ENCODE results near the gene SNX1. TPM values are rescaled to one million over a fixed set of nuclear protein-coding genes. Genes with fewer than 3 reads are reported as not detected.

Gene SNX1
- total RNA-seq (36.6 TPM), polyA plus RNA-seq (85.6 TPM)
- long read RNA-seq, donor 1 = 0 reads
- long read RNA-seq, donor 2 = 0 reads
- long read RNA-seq, donor 3, transcript SNX1-208 (15 exons, 1,971 nt) = major isoform, 38 of 93 reads
- long read RNA-seq, donor 3, partial matches to known transcripts = 50 of 93 reads
- long read RNA-seq, donor 3, other reads (novel, unspliced or antisense) = 0 of 93 reads
- long read RNA-seq, donor 4, transcript SNX1-208 (15 exons, 1,971 nt) = major isoform, 15 of 37 reads
- long read RNA-seq, donor 4, partial matches to known transcripts = 22 of 37 reads
- long read RNA-seq, donor 4, other reads (novel, unspliced or antisense) = 0 of 37 reads
- long read RNA-seq, donor 5, transcript SNX1-208 (15 exons, 1,971 nt) = major isoform, 38 of 61 reads
- long read RNA-seq, donor 5, partial matches to known transcripts = 22 of 61 reads
- long read RNA-seq, donor 5, other reads (novel, unspliced or antisense) = 0 of 61 reads
- long read RNA-seq, donor 6, transcript SNX1-208 (15 exons, 1,971 nt) = major isoform, 27 of 41 reads
- long read RNA-seq, donor 6, partial matches to known transcripts = 14 of 41 reads
- long read RNA-seq, donor 6, other reads (novel, unspliced or antisense) = 0 of 41 reads
- long read RNA-seq, donor 7, transcript SNX1-208 (15 exons, 1,971 nt) = major isoform, 19 of 26 reads
- long read RNA-seq, donor 7, partial matches to known transcripts = 6 of 26 reads
- long read RNA-seq, donor 7, other reads (novel, unspliced or antisense) = 0 of 26 reads
- long read RNA-seq, donor 8, transcript SNX1-208 (15 exons, 1,971 nt) = major isoform, 10 of 19 reads
- long read RNA-seq, donor 8, partial matches to known transcripts = 9 of 19 reads
- long read RNA-seq, donor 8, other reads (novel, unspliced or antisense) = 0 of 19 reads
- long read RNA-seq, donor 9, transcript SNX1-208 (15 exons, 1,971 nt) = major isoform, 21 of 30 reads
- long read RNA-seq, donor 9, partial matches to known transcripts = 9 of 30 reads
- long read RNA-seq, donor 9, other reads (novel, unspliced or antisense) = 0 of 30 reads
- long read RNA-seq, donor 10, transcript SNX1-208 (15 exons, 1,971 nt) = major isoform, 15 of 28 reads
- long read RNA-seq, donor 10, partial matches to known transcripts = 11 of 28 reads
- long read RNA-seq, donor 10, other reads (novel, unspliced or antisense) = 0 of 28 reads

- H3K27ac ChIP-seq (ENCODE audit: low read depth in 1 of 2, low read length in 1 of 2) = peak within 1 kb of the TSS; percentile 85 to 86
- H3K9me3 ChIP-seq (ENCODE audit: control insufficient read depth in 2 of 2, insufficient read depth in 1 of 2, low read length in 1 of 2) = peaks cover 0 to 4% of the 10 kb centered on the region in 2 donors
- WGBS = under 1% methylated on average over 70 of the region's 70 CpGs
- no peaks in the 10 kb centered on the region for H3K27me3 ChIP-seq (ENCODE audit: control insufficient read depth in 2 of 2, insufficient read depth in 1 of 2, low read length in 1 of 2)
- peak; percentile 86 to 97 (median 90) for DNase-seq (ENCODE audit: low read depth in 6 of 9, low spot score in 9 of 9)
- no peaks in the 10 kb centered on the region for H3K36me3 ChIP-seq (ENCODE audit: control insufficient read depth in 2 of 2, insufficient read depth in 2 of 2, low read length in 1 of 2)
- H3K4me1 ChIP-seq (ENCODE audit: control insufficient read depth in 2 of 2, insufficient read depth in 2 of 2, low read length in 2 of 2) = peaks cover 19 to 39% of the 10 kb centered on the region in 2 donors
- H3K4me3 ChIP-seq (ENCODE audit: low read length in 2 of 2) = peak within 1 kb of the TSS; percentile 95 to 96
Measured at GRCh38 chr15:64095795-64096667, at the start of gene SNX1. Gene SNX1, plus strand, starts transcription at chr15:64095982. Its CDS starts 32 bp downstream, at chr15:64096014.

- Histone ChIP-seq H3K27ac (ENCODE audit: low read depth in 1 of 2, low read length in 1 of 2) (no peak within 1 kb of the TSS), H3K36me3 (ENCODE audit: control insufficient read depth in 2 of 2, insufficient read depth in 2 of 2, low read length in 1 of 2) (no peaks in the 10 kb centered on the region), H3K4me3 (ENCODE audit: low read length in 2 of 2) (peak within 1 kb of the TSS; percentile 22 to 43), H3K27me3 (ENCODE audit: control insufficient read depth in 2 of 2, insufficient read depth in 1 of 2, low read length in 1 of 2) (peaks cover 0 to 41% of the 10 kb centered on the region in 2 donors), H3K9me3 (ENCODE audit: control insufficient read depth in 2 of 2, insufficient read depth in 1 of 2, low read length in 1 of 2) (no peaks in the 10 kb centered on the region), H3K4me1 (ENCODE audit: control insufficient read depth in 2 of 2, insufficient read depth in 2 of 2, low read length in 2 of 2) (peaks cover 3 to 18% of the 10 kb centered on the region in 2 donors)
- peak in 7 of 9 donors; percentile 19 to 60 (median 34) for DNase-seq (ENCODE audit: low read depth in 6 of 9, low spot score in 9 of 9)
- WGBS = 5% methylated on average over 50 of the region's 50 CpGs
Measured at GRCh38 chr15:64046421-64047153, 49.2 kb upstream of the SNX1 start, which contains the start of gene DAPK2. Gene DAPK2, minus strand, starts transcription at chr15:64046485. Its CDS starts 6,224 bp downstream, at chr15:64040261.

GRCh38 chr15:64048781-64049460, 46.9 kb upstream of the SNX1 start:
- H3K4me1 ChIP-seq (ENCODE audit: control insufficient read depth in 2 of 2, insufficient read depth in 2 of 2, low read length in 2 of 2) = peaks cover 3 to 18% of the 10 kb centered on the region in 2 donors
- H3K27ac ChIP-seq (ENCODE audit: low read depth in 1 of 2, low read length in 1 of 2) = no peak overlapping the region
- 92% methylated on average over 1 of the region's 1 CpG for WGBS
- H3K9me3 ChIP-seq (ENCODE audit: control insufficient read depth in 2 of 2, insufficient read depth in 1 of 2, low read length in 1 of 2) = no peaks in the 10 kb centered on the region
- H3K27me3 ChIP-seq (ENCODE audit: control insufficient read depth in 2 of 2, insufficient read depth in 1 of 2, low read length in 1 of 2) = peaks cover 0 to 40% of the 10 kb centered on the region in 2 donors
- no peaks in the 10 kb centered on the region for H3K36me3 ChIP-seq (ENCODE audit: control insufficient read depth in 2 of 2, insufficient read depth in 2 of 2, low read length in 1 of 2)
- H3K4me3 ChIP-seq (ENCODE audit: low read length in 2 of 2) = no peak overlapping the region
- no peak for DNase-seq (ENCODE audit: low read depth in 6 of 9, low spot score in 9 of 9)

GRCh38 chr15:64050281-64051092, 45.3 kb upstream of the SNX1 start:
- H3K4me1 ChIP-seq (ENCODE audit: control insufficient read depth in 2 of 2, insufficient read depth in 2 of 2, low read length in 2 of 2) = peaks cover 3 to 14% of the 10 kb centered on the region in 2 donors
- no peak overlapping the region for H3K27ac ChIP-seq (ENCODE audit: low read depth in 1 of 2, low read length in 1 of 2)
- no peaks in the 10 kb centered on the region for H3K36me3 ChIP-seq (ENCODE audit: control insufficient read depth in 2 of 2, insufficient read depth in 2 of 2, low read length in 1 of 2)
- H3K27me3 ChIP-seq (ENCODE audit: control insufficient read depth in 2 of 2, insufficient read depth in 1 of 2, low read length in 1 of 2) = peaks cover 0 to 26% of the 10 kb centered on the region in 2 donors
- DNase-seq (ENCODE audit: low read depth in 6 of 9, low spot score in 9 of 9) = no peak
- H3K9me3 ChIP-seq (ENCODE audit: control insufficient read depth in 2 of 2, insufficient read depth in 1 of 2, low read length in 1 of 2) = no peaks in the 10 kb centered on the region
- H3K4me3 ChIP-seq (ENCODE audit: low read length in 2 of 2) = no peak overlapping the region
- 87% methylated on average over 8 of the region's 8 CpGs for WGBS

GRCh38 chr15:64051093-64051402, 44.7 kb upstream of the SNX1 start:
- no peak overlapping the region for H3K4me3 ChIP-seq (ENCODE audit: low read length in 2 of 2)
- no peaks in the 10 kb centered on the region for H3K9me3 ChIP-seq (ENCODE audit: control insufficient read depth in 2 of 2, insufficient read depth in 1 of 2, low read length in 1 of 2)
- H3K27me3 ChIP-seq (ENCODE audit: control insufficient read depth in 2 of 2, insufficient read depth in 1 of 2, low read length in 1 of 2) = peaks cover 0 to 21% of the 10 kb centered on the region in 2 donors
- H3K4me1 ChIP-seq (ENCODE audit: control insufficient read depth in 2 of 2, insufficient read depth in 2 of 2, low read length in 2 of 2) = peaks cover 3 to 11% of the 10 kb centered on the region in 2 donors
- H3K36me3 ChIP-seq (ENCODE audit: control insufficient read depth in 2 of 2, insufficient read depth in 2 of 2, low read length in 1 of 2) = no peaks in the 10 kb centered on the region
- WGBS = 97% methylated on average over 2 of the region's 2 CpGs
- no peak overlapping the region for H3K27ac ChIP-seq (ENCODE audit: low read depth in 1 of 2, low read length in 1 of 2)
- DNase-seq (ENCODE audit: low read depth in 6 of 9, low spot score in 9 of 9) = no peak

- no peak overlapping the region for H3K4me3 ChIP-seq (ENCODE audit: low read length in 2 of 2)
- WGBS = 81% methylated on average over 6 of the region's 6 CpGs
Measured at GRCh38 chr15:64051407-64052259, 44.1 kb upstream of the SNX1 start.

More at GRCh38 chr15:64051407-64052259, 44.1 kb upstream of the SNX1 start:
- H3K27ac ChIP-seq (ENCODE audit: low read depth in 1 of 2, low read length in 1 of 2) = no peak overlapping the region
- H3K9me3 ChIP-seq (ENCODE audit: control insufficient read depth in 2 of 2, insufficient read depth in 1 of 2, low read length in 1 of 2) = no peaks in the 10 kb centered on the region
- no peak for DNase-seq (ENCODE audit: low read depth in 6 of 9, low spot score in 9 of 9)
- peaks cover 2 to 8% of the 10 kb centered on the region in 2 donors for H3K4me1 ChIP-seq (ENCODE audit: control insufficient read depth in 2 of 2, insufficient read depth in 2 of 2, low read length in 2 of 2)
- no peaks in the 10 kb centered on the region for H3K36me3 ChIP-seq (ENCODE audit: control insufficient read depth in 2 of 2, insufficient read depth in 2 of 2, low read length in 1 of 2)
- peaks cover 0 to 18% of the 10 kb centered on the region in 2 donors for H3K27me3 ChIP-seq (ENCODE audit: control insufficient read depth in 2 of 2, insufficient read depth in 1 of 2, low read length in 1 of 2)
